Activated B cell treated with CpG ODN at 0.5 μM for 24 hours (primary cell): ENCODE measurements around the gene PXDC1. TPM values are rescaled to one million over a fixed set of nuclear protein-coding genes. Genes with fewer than 3 reads are reported as not detected.

ENCODE experiments used
- ATAC-seq: fragments of 200-7000 bp; cut with Tn5 transposase; one replicate; pipeline ENCODE4 v1.10.0; 2021; ENCODE audit warnings: low read depth, mild to moderate bottlenecking, moderate library complexity
- CTCF ChIA-PET: fragments of 350-600 bp; sonication (Branson Sonifier 250); formaldehyde crosslinking; loops from one replicate; lab custom pipeline; 2021; ENCODE audit warnings: antibody characterized with exemption; lab: Charles Lee
- POLR2A ChIA-PET: fragments of 350-600 bp; sonication (Branson Sonifier 250); formaldehyde crosslinking; loops from one replicate; lab custom pipeline; 2021; ENCODE audit warnings: antibody characterized with exemption; lab: Charles Lee
- DNase-seq: peaks from one replicate; pipeline ENCODE4 v3.0.0; 2022
- H3K27ac Mint-ChIP-seq: one replicate; pipeline ENCODE4 v1.8.0; 2020; ENCODE audit warnings: mixed read lengths
- H3K27me3 Mint-ChIP-seq: one replicate; pipeline ENCODE4 v1.8.0; 2021; ENCODE audit warnings: mixed read lengths
- H3K36me3 Mint-ChIP-seq: one replicate; pipeline ENCODE4 v1.8.0; 2021; ENCODE audit warnings: low read depth, mixed read lengths
- H3K4me1 Mint-ChIP-seq: one replicate; pipeline ENCODE4 v1.8.0; 2021; ENCODE audit warnings: mixed read lengths
- H3K4me3 Mint-ChIP-seq: one replicate; pipeline ENCODE4 v1.8.0; 2020; ENCODE audit warnings: mild to moderate bottlenecking, mixed read lengths
- H3K9me3 Mint-ChIP-seq: one replicate; pipeline ENCODE4 v1.8.0; 2020; ENCODE audit warnings: mixed read lengths
- CTCF ChIP-seq: fragments of 200-600 bp; IDR thresholded peaks from one replicate; pipeline ENCODE4 v1.8.0; 2022; ENCODE audit warnings: antibody characterized with exemption, mild to moderate bottlenecking
- intact Hi-C: fragments of 100-400 bp; cut with micrococcal nuclease; formaldehyde crosslinking; loops from one replicate; pipeline ENCODE4 v1.15.1; 2024
- total RNA-seq: library from RNA; stranded (reverse); gene quantifications from 2 replicates; pipeline ENCODE4 v1.2.3, GENCODE V29; 2022

Gene PXDC1
- total RNA-seq, 1 donor from 2014 or later, result 3.9 TPM

DNA sequence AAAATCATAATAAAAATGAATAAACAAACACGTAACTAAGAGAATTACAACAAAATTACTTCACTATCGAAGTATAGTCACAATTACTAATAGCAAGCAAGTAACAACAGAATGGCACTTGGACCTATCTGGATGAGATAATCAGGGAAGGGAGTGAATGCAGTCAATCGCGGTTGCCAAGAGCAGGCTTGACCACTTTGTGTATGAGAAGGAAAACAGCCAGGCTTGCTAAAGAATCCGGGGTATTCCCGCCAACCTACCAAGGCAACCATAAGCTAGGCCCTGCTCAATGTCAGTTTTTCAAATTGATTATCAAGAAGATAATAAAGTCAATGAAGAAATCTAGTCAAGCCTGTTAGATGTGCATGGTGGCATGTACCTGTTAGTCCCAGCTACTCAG, 39.7 kb downstream of the PXDC1 start:
- ChIA-PET POLR2A (no interaction called here), CTCF (no interaction called here)
- no peaks in the 10 kb centered on the region for H3K36me3 Mint-ChIP-seq
- no peak for TF ChIP-seq CTCF
- peaks cover 5% of the 10 kb centered on the region for H3K4me1 Mint-ChIP-seq
- DNase-seq (no peak), ATAC-seq (no peak)
- H3K9me3 Mint-ChIP-seq, result peaks cover 2% of the 10 kb centered on the region
- intact Hi-C loops, result no loop called here
- no peak overlapping the region for H3K4me3 Mint-ChIP-seq
- peaks cover 2% of the 10 kb centered on the region for H3K27me3 Mint-ChIP-seq
- H3K27ac Mint-ChIP-seq, result no peak overlapping the region

GRCh38 chr6:3710403-3710802, 41.1 kb downstream of the PXDC1 start:
- peaks cover 2% of the 10 kb centered on the region for H3K27me3 Mint-ChIP-seq
- no peak for ATAC-seq
- CTCF ChIA-PET, result no interaction called here
- POLR2A ChIA-PET, result no interaction called here
- H3K36me3 Mint-ChIP-seq, result no peaks in the 10 kb centered on the region
- TF ChIP-seq CTCF, result no peak
- no peak overlapping the region for H3K4me3 Mint-ChIP-seq
- H3K27ac Mint-ChIP-seq, result no peak overlapping the region
- no peak for DNase-seq
- intact Hi-C loops, result no loop called here
- peaks cover 4% of the 10 kb centered on the region for H3K9me3 Mint-ChIP-seq
- H3K4me1 Mint-ChIP-seq, result peaks cover 5% of the 10 kb centered on the region

GRCh38 chr6:3708540-3708939, 43.0 kb downstream of the PXDC1 start:
- Mint-ChIP-seq H3K36me3 (no peaks in the 10 kb centered on the region), H3K9me3 (peaks cover 4% of the 10 kb centered on the region), H3K4me3 (no peak overlapping the region), H3K27me3 (peaks cover 10% of the 10 kb centered on the region), H3K4me1 (peaks cover 5% of the 10 kb centered on the region), H3K27ac (no peak overlapping the region)
- intact Hi-C loops, result no loop called here
- no peak for TF ChIP-seq CTCF
- CTCF ChIA-PET, result no interaction called here
- no peak for DNase-seq
- POLR2A ChIA-PET, result no interaction called here
- ATAC-seq, result no peak

DNA sequence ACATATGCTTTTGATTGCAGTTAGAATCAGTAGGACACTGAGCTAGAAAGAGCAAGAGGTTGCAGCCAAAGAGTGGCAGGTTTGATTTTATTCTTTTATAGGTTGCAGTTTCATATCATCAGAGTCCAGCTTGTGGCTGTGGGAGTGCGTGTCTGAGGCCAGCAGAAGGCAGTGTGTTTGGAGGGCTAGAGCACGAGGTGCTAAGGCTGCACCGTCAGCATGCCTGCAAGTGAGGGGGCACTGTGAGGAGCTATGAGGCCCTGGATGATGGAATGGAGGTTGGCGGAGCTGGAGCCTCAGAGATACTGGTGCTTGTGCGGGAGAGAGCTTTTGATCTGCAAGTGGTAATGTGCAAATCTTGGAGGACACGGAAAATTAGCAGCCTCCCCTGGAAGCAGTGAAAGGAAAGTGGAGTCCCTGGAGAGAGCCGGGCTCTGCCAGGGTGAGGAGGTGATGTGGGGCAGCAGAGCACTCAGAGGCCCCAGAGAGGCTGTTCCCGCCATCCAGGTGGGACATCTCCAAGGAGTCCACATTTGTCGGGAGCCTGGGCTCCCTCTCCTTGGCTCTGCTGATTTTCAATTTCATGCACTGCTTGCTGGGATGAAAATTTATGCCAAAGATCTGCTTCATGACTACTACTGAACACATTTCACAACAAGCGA, 43.6 kb downstream of the PXDC1 start:
- no peaks in the 10 kb centered on the region for H3K36me3 Mint-ChIP-seq
- TF ChIP-seq CTCF, result no peak
- H3K4me3 Mint-ChIP-seq, result no peak overlapping the region
- POLR2A ChIA-PET, result no interaction called here
- H3K4me1 Mint-ChIP-seq, result peaks cover 5% of the 10 kb centered on the region
- H3K27ac Mint-ChIP-seq, result no peak overlapping the region
- DNase-seq (no peak), ATAC-seq (no peak)
- peaks cover 10% of the 10 kb centered on the region for H3K27me3 Mint-ChIP-seq
- intact Hi-C loops, result no loop called here
- CTCF ChIA-PET, result no interaction called here
- peaks cover 4% of the 10 kb centered on the region for H3K9me3 Mint-ChIP-seq

GRCh38 chr6:3707024-3707423, 44.5 kb downstream of the PXDC1 start:
- H3K4me3 Mint-ChIP-seq, result no peak overlapping the region
- intact Hi-C loops, result no loop called here
- ChIA-PET CTCF (no interaction called here), POLR2A (no interaction called here)
- no peak overlapping the region for H3K27ac Mint-ChIP-seq
- H3K4me1 Mint-ChIP-seq, result peaks cover 5% of the 10 kb centered on the region
- H3K9me3 Mint-ChIP-seq, result peaks cover 4% of the 10 kb centered on the region
- TF ChIP-seq CTCF, result no peak
- peaks cover 12% of the 10 kb centered on the region for H3K27me3 Mint-ChIP-seq
- no peaks in the 10 kb centered on the region for H3K36me3 Mint-ChIP-seq
- ATAC-seq, result no peak
- DNase-seq, result no peak
